Chondrocyte (in vitro differentiated cells): ENCODE data around the gene SSBP3. TPM values are rescaled to one million over a fixed set of nuclear protein-coding genes. Genes with fewer than 3 reads are reported as not detected.

ENCODE experiments used
- DNase-seq: peaks from one replicate; pipeline ENCODE4 v3.0.0; 2021; ENCODE audit warnings: mixed read lengths, low spot score
- H3K27ac Mint-ChIP-seq: one replicate; pipeline ENCODE4 v1.8.0; 2021; ENCODE audit warnings: mild to moderate bottlenecking, moderate library complexity, mixed read lengths; ENCODE audit not compliant: unreplicated experiment
- H3K27me3 Mint-ChIP-seq: 2 replicates; pipeline ENCODE4 v1.8.0; 2021; ENCODE audit warnings: low read depth, mixed read lengths
- H3K36me3 Mint-ChIP-seq: 2 replicates; pipeline ENCODE4 v1.8.0; 2021; ENCODE audit warnings: low read depth, mixed read lengths
- H3K4me1 Mint-ChIP-seq: 2 replicates; pipeline ENCODE4 v1.8.0; 2021; ENCODE audit warnings: low read depth, mild to moderate bottlenecking, mixed read lengths
- H3K4me3 Mint-ChIP-seq: one replicate; pipeline ENCODE4 v1.8.0; 2021; ENCODE audit warnings: mild to moderate bottlenecking, moderate library complexity, mixed read lengths; ENCODE audit not compliant: unreplicated experiment
- H3K9me3 Mint-ChIP-seq: 2 replicates; pipeline ENCODE4 v1.8.0; 2021; ENCODE audit warnings: low read depth, mixed read lengths
- total RNA-seq: library from RNA; stranded (reverse); gene quantifications from 3 replicates; pipeline ENCODE4 v1.2.1, GENCODE V29; 2021
- TF ChIP-seq, protein P1 (sequence below): fragments of 200-600 bp; sonication (generic); IDR thresholded peaks from 2 replicates; pipeline ENCODE4 v1.5.0; 2021; ENCODE audit warnings: antibody characterized with exemption, mild to moderate bottlenecking, moderate library complexity

The SSBP3 gene
- total RNA-seq, 1 donor from 2014 or later: 22.0 TPM

DNA sequence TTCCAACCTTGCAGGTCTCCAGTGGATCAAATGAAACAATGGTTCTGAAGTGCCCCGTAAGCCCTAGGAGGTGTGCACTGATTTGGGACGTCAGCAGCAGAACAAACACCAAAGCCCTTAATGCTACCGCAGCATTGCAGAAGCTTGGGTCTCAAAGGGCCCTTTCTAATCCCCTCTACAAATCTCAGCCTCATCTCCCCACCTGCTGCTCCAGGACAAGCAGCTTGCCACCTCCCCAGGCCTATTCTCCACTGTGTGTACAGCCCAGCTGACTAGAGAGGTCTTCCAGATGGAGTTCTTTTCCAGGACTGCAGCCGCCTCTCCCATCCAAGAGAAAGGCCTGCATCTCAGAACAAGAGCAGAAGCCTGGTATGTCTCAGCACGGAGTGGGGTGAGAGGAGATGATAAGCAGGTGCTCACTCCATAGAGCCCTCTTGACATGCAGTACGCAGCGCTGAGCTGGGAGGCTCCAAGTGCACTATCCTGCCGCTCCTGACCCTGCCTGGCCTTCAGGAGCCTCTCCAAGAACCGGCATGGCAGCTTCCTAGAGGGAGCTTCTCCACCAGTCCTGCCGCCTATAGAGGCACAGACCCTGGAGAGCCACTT, 160.0 kb downstream of the SSBP3 start:
- H3K4me3 Mint-ChIP-seq: no peak overlapping the region
- peaks cover 3% of the 10 kb centered on the region for H3K36me3 Mint-ChIP-seq
- TF ChIP-seq, protein P1, sequence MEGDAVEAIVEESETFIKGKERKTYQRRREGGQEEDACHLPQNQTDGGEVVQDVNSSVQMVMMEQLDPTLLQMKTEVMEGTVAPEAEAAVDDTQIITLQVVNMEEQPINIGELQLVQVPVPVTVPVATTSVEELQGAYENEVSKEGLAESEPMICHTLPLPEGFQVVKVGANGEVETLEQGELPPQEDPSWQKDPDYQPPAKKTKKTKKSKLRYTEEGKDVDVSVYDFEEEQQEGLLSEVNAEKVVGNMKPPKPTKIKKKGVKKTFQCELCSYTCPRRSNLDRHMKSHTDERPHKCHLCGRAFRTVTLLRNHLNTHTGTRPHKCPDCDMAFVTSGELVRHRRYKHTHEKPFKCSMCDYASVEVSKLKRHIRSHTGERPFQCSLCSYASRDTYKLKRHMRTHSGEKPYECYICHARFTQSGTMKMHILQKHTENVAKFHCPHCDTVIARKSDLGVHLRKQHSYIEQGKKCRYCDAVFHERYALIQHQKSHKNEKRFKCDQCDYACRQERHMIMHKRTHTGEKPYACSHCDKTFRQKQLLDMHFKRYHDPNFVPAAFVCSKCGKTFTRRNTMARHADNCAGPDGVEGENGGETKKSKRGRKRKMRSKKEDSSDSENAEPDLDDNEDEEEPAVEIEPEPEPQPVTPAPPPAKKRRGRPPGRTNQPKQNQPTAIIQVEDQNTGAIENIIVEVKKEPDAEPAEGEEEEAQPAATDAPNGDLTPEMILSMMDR: no peak

DNA sequence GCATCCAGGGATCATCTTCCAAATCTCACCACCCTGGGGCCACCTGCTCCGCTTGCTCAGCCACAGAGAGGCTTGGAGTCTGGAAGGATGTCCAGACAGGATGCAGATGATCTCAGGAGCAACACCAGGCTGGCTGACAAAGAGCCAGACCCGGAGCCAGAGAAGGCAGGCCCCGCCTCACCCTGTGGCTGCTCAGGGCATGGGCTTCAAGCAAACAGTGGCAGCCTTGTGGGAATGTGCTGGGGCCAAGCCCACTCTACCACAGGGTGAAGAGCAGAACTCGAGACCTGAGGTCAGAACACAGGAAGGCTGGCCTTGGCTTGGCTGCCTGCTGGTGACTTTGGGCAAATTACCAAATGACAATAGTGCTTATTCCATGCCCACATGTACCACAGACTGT, 160.7 kb downstream of the SSBP3 start:
- DNase-seq: no peak
- Mint-ChIP-seq H3K36me3 (peaks cover 3% of the 10 kb centered on the region), H3K27me3 (no peaks in the 10 kb centered on the region), H3K9me3 (no peaks in the 10 kb centered on the region), H3K27ac (no peak overlapping the region), H3K4me1 (peaks cover 26% of the 10 kb centered on the region), H3K4me3 (no peak overlapping the region)
- TF ChIP-seq, protein P1: no peak

More for the DNA sequence above, 160.0 kb downstream of the SSBP3 start:
- no peak for DNase-seq
- Mint-ChIP-seq H3K27me3 (no peaks in the 10 kb centered on the region), H3K27ac (no peak overlapping the region), H3K4me1 (peaks cover 26% of the 10 kb centered on the region), H3K9me3 (no peaks in the 10 kb centered on the region)

DNA sequence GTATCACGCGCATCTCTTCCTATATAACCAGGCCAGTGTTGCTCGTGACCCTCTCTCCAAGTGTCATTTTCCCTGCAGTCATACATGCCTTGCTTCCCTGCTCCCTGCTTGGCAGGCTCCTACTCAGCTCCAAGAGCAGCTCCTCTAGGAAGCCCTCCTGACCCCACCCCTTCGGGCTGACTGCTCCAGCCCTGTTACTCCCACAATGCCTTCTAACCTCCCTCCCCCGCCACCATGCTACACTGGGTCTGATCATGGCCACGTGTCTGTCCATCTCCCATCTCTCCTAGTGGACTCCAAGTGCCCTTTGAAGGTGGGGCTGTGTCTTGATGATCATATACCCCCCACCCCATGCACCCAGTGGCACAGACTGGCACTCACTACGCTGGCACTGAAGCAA, 161.5 kb downstream of the SSBP3 start:
- TF ChIP-seq, protein P1: no peak
- peaks cover 3% of the 10 kb centered on the region for H3K36me3 Mint-ChIP-seq
- H3K27ac Mint-ChIP-seq: no peak overlapping the region
- H3K4me3 Mint-ChIP-seq: no peak overlapping the region
- peaks cover 23% of the 10 kb centered on the region for H3K4me1 Mint-ChIP-seq
- no peak for DNase-seq
- H3K9me3 Mint-ChIP-seq: no peaks in the 10 kb centered on the region
- H3K27me3 Mint-ChIP-seq: no peaks in the 10 kb centered on the region

DNA sequence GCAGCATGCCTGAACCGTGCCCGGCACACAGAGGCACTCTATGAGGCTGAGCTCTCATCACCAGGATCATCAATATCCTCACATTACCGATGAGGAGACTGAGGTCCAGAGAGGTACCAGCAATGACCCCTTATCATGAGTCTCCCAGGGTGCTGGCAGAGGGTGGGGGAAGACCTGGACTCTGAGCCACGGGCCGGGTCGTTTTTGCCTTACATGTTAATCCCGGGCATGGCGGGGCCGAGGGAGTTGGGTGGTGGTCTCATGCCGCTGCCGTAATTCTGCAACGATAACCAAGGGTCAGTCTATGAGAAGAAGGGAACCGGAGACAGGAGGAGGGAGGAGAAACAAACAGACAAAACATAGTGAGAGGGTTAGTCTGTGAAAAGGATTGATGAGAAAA, 163.2 kb downstream of the SSBP3 start:
- Mint-ChIP-seq H3K4me3 (no peak overlapping the region), H3K27me3 (no peaks in the 10 kb centered on the region), H3K4me1 (peaks cover 18% of the 10 kb centered on the region), H3K36me3 (peaks cover 3% of the 10 kb centered on the region), H3K9me3 (no peaks in the 10 kb centered on the region), H3K27ac (no peak overlapping the region)
- no peak for DNase-seq
- TF ChIP-seq, protein P1: no peak

DNA sequence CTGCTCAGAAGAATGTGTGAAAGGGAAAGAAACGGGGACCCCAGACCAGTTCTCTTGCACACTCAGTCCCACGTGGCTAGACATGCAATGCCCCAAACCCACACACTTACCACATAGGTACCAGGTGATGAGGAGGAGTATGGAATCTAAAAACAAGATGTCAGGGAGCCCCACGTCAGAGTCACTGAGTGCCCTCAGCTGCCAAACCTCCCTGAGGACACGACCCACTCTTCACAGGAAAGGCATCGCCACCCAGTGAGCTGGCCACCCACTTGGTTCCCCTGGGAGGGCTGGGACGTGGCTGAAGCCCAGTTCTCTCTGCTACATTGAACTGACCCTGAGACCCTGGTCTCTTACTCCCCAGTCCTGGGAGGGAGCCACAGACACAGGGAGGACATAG, 164.8 kb downstream of the SSBP3 start:
- Mint-ChIP-seq H3K36me3 (peaks cover 14% of the 10 kb centered on the region), H3K27me3 (no peaks in the 10 kb centered on the region), H3K4me3 (no peak overlapping the region), H3K9me3 (no peaks in the 10 kb centered on the region), H3K4me1 (peaks cover 18% of the 10 kb centered on the region), H3K27ac (no peak overlapping the region)
- no peak for DNase-seq
- TF ChIP-seq, protein P1: no peak
